MCF 10A (cell line): ENCODE measurements around the gene TWF2. TPM values are rescaled to one million over a fixed set of nuclear protein-coding genes. Genes with fewer than 3 reads are reported as not detected.

Experiments used
- BruUV-seq: library from RNA; stranded (reverse); fragments of 400-500 nt; replicated peaks from 2 replicates; lab custom pipeline; 2021; lab: Mats Ljungman, UMichigan
- CTCF ChIA-PET: fragments of 300-600 bp; sonication (Branson Sonifier 250); formaldehyde crosslinking; extraction: SDS; loops from one replicate; lab custom pipeline; 2021; ENCODE audit warnings: antibody characterized with exemption, inconsistent platforms; lab: Yijun Ruan, JAX
- POLR2A ChIA-PET: fragments of 300-600, 350-650 bp; sonication (Branson Sonifier 250); formaldehyde crosslinking; extraction: SDS; loops from one replicate; lab custom pipeline; 2020; ENCODE audit warnings: antibody characterized with exemption, inconsistent platforms; lab: Yijun Ruan, JAX
- DNase-seq: peaks from one replicate; pipeline ENCODE4 v3.0.0-alpha.2; 2018; ENCODE audit not compliant: unreplicated experiment
- H3K27ac Mint-ChIP-seq: one replicate; pipeline ENCODE4 v1.8.0; 2022; ENCODE audit warnings: mild to moderate bottlenecking, low read depth, mixed read lengths; ENCODE audit not compliant: unreplicated experiment
- H3K27me3 Mint-ChIP-seq: one replicate; pipeline ENCODE4 v1.8.0; 2022; ENCODE audit warnings: mixed read lengths; ENCODE audit not compliant: insufficient read depth, unreplicated experiment
- H3K36me3 Mint-ChIP-seq: one replicate; pipeline ENCODE4 v1.8.0; 2022; ENCODE audit warnings: mild to moderate bottlenecking, moderate library complexity, mixed read lengths; ENCODE audit not compliant: insufficient read depth, unreplicated experiment
- H3K4me1 Mint-ChIP-seq: one replicate; pipeline ENCODE4 v1.8.0; 2022; ENCODE audit warnings: mixed read lengths; ENCODE audit not compliant: insufficient read depth, unreplicated experiment
- H3K4me3 Mint-ChIP-seq: one replicate; pipeline ENCODE4 v1.8.0; 2022; ENCODE audit warnings: mild to moderate bottlenecking, moderate library complexity, mixed read lengths; ENCODE audit not compliant: unreplicated experiment
- H3K9me3 Mint-ChIP-seq: one replicate; pipeline ENCODE4 v1.8.0; 2022; ENCODE audit warnings: mixed read lengths; ENCODE audit not compliant: unreplicated experiment
- intact Hi-C: fragments of 100-400 bp; cut with micrococcal nuclease; formaldehyde crosslinking; loops from 2 replicates; pipeline ENCODE4 v1.14.1; 2022
- total RNA-seq: library from RNA; stranded (reverse); gene quantifications from 2 replicates; pipeline ENCODE4 v1.2.3, GENCODE V29; 2022
- TF ChIP-seq, protein P1 (sequence below): fragments of 200-600 bp; IDR thresholded peaks from one replicate; pipeline ENCODE4 v1.8.0; 2022; ENCODE audit warnings: antibody characterized with exemption, mild to moderate bottlenecking; ENCODE audit not compliant: unreplicated experiment

TWF2 gene
- total RNA-seq, 1 experiment from 2014 or later, result 47.0 TPM

DNA sequence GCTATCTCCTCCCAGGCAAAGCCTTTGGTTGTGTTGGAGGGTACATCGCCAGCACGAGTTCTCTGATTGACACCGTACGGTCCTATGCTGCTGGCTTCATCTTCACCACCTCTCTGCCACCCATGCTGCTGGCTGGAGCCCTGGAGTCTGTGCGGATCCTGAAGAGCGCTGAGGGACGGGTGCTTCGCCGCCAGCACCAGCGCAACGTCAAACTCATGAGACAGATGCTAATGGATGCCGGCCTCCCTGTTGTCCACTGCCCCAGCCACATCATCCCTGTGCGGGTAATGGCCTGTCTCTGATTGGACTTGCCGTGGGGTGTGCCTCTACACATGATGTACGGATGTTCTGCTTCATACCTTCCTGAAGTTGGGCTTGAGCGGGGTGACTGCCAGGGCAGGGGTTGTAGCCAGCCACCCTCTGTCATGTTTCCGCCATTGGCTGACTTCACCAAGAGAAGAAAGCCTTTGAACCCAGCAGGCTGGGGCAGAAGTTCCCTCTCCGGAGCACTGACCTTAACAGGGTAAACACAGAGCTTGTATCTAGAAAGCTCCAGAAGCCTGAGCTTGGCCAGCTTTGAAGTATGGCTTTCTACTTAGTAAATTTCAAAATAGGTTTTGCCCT lies 27.6 kb downstream of the TWF2 start:
- intact Hi-C loops, result loop anchor here (10.0 kb wide), 1 partner anchor 207 kb away; no protein-coding TSS in a partner anchor
- Mint-ChIP-seq H3K4me1 (peaks cover 7% of the 10 kb centered on the region), H3K9me3 (no peaks in the 10 kb centered on the region), H3K36me3 (peaks cover 72% of the 10 kb centered on the region), H3K4me3 (no peak overlapping the region), H3K27me3 (no peaks in the 10 kb centered on the region), H3K27ac (no peak overlapping the region)
- ChIA-PET POLR2A (interaction anchor here (1.1 to 1.2 kb wide), 2 partner anchors 9 to 67 kb away, joined by 3 to 5 read pairs; partner anchors contain the start of gene WDR82), CTCF (interaction anchor here (1.1 to 6.9 kb wide), 3 partner anchors 10 to 161 kb away, joined by 4 to 46 read pairs (median 4); no protein-coding TSS in a partner anchor)
- BruUV-seq, result no TSS peak
- TF ChIP-seq, protein P1, sequence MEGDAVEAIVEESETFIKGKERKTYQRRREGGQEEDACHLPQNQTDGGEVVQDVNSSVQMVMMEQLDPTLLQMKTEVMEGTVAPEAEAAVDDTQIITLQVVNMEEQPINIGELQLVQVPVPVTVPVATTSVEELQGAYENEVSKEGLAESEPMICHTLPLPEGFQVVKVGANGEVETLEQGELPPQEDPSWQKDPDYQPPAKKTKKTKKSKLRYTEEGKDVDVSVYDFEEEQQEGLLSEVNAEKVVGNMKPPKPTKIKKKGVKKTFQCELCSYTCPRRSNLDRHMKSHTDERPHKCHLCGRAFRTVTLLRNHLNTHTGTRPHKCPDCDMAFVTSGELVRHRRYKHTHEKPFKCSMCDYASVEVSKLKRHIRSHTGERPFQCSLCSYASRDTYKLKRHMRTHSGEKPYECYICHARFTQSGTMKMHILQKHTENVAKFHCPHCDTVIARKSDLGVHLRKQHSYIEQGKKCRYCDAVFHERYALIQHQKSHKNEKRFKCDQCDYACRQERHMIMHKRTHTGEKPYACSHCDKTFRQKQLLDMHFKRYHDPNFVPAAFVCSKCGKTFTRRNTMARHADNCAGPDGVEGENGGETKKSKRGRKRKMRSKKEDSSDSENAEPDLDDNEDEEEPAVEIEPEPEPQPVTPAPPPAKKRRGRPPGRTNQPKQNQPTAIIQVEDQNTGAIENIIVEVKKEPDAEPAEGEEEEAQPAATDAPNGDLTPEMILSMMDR, result no peak
- DNase-seq, result no peak

DNA sequence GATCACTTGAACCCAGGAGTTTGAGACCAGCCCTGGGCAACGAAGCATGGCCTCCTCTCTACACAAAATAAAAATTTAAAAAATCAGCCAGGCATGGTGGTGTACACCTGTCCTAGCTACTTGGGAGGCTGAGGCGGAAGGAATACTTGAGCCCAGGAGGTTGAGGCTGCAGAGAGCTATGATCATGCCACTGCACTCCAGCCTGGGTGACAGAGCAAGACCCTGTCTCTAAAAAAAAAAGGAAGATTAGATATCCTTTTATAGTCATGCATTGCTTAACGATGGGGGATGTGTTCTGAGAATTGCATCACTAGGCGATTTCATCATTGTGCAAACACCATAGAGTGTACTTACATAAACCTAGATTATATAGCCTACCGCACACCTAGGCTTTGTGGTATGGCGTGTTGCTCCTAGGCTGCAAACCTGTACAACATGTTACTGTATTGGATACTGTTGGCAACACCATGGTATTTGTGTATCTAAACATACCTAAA lies 28.4 kb downstream of the TWF2 start:
- peaks cover 12% of the 10 kb centered on the region for H3K4me1 Mint-ChIP-seq
- POLR2A ChIA-PET, result interaction anchor here (0.8 to 1.2 kb wide), 3 partner anchors 13 to 68 kb away, joined by 3 to 5 read pairs (median 3); partner anchors contain the start of gene WDR82
- BruUV-seq, result no TSS peak
- TF ChIP-seq, protein P1, result no peak
- intact Hi-C loops, result loop anchor here (10.0 kb wide), 1 partner anchor 206 kb away; no protein-coding TSS in a partner anchor
- H3K36me3 Mint-ChIP-seq, result peaks cover 77% of the 10 kb centered on the region
- H3K27me3 Mint-ChIP-seq, result no peaks in the 10 kb centered on the region
- DNase-seq, result peak; percentile 90
- CTCF ChIA-PET, result interaction anchor here (0.7 to 6.9 kb wide), 2 partner anchors 10 to 700 kb away, joined by 3 to 46 read pairs; no protein-coding TSS in a partner anchor
- no peak overlapping the region for H3K4me3 Mint-ChIP-seq
- H3K27ac Mint-ChIP-seq, result no peak overlapping the region
- no peaks in the 10 kb centered on the region for H3K9me3 Mint-ChIP-seq

DNA sequence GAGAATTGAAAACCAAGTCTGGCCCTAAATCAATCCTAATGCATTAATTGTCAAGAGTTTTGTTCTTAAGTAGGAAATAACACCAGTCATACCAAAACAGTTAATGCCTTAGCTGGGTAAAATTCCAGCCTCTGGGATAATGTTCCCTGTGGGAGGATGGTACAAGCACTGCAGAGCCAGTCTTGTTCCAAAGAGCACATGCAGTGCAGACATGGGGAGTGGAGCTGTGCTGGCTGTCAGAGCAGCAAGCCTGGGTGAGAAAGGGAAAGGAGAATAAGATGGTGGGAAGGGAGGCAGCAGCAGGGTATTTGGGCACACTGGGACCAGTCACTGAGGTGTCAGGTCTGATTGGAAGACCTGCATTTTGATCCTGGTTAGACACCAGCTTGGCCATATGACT lies 28.9 kb downstream of the TWF2 start:
- H3K36me3 Mint-ChIP-seq, result peaks cover 76% of the 10 kb centered on the region
- H3K27me3 Mint-ChIP-seq, result no peaks in the 10 kb centered on the region
- ChIA-PET POLR2A (interaction anchor here (0.8 to 1.2 kb wide), 3 partner anchors 13 to 69 kb away, joined by 3 to 5 read pairs (median 3); partner anchors contain the start of gene WDR82), CTCF (interaction anchor here (0.7 to 6.9 kb wide), 2 partner anchors 11 to 699 kb away, joined by 3 to 46 read pairs; no protein-coding TSS in a partner anchor)
- intact Hi-C loops, result loop anchor here (10.0 kb wide), 1 partner anchor 205 kb away; no protein-coding TSS in a partner anchor
- H3K4me1 Mint-ChIP-seq, result peaks cover 15% of the 10 kb centered on the region
- H3K27ac Mint-ChIP-seq, result no peak overlapping the region
- H3K4me3 Mint-ChIP-seq, result no peak overlapping the region
- H3K9me3 Mint-ChIP-seq, result no peaks in the 10 kb centered on the region
- no peak for DNase-seq
- TF ChIP-seq, protein P1, result no peak
- BruUV-seq, result no TSS peak

DNA sequence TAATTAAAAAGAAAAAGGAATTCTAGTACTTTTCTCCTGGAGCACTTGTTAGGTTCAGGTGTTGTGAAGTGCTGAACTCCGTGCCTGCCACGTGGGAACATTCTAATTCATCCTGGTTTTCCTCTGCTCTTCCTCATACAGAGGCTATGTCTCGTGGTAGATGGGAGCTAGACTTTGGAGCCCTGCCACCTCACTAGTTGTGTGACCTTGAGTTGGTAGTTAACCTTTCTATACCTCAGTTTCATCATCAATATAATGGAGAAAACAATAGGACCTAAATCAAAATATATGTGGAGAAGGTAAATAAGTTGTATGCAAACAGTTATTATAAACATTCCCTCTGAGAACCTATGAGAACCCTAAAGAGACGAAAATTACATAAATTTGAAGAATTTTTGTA lies 30.4 kb downstream of the TWF2 start:
- H3K27me3 Mint-ChIP-seq, result no peaks in the 10 kb centered on the region
- TF ChIP-seq, protein P1, result no peak
- no peak overlapping the region for H3K27ac Mint-ChIP-seq
- DNase-seq, result no peak
- CTCF ChIA-PET, result interaction anchor here (0.6 to 6.9 kb wide), 5 partner anchors 11 to 199 kb away, joined by 3 to 46 read pairs (median 3); no protein-coding TSS in a partner anchor
- no TSS peak for BruUV-seq
- peaks cover 26% of the 10 kb centered on the region for H3K4me1 Mint-ChIP-seq
- no peak overlapping the region for H3K4me3 Mint-ChIP-seq
- H3K36me3 Mint-ChIP-seq, result peaks cover 76% of the 10 kb centered on the region
- no peaks in the 10 kb centered on the region for H3K9me3 Mint-ChIP-seq
- POLR2A ChIA-PET, result no interaction called here
- intact Hi-C loops, result no loop called here
